HepG2 (cell line): Measurements from ENCODE around the gene TUBB2B. TPM values are rescaled to one million over a fixed set of nuclear protein-coding genes. Genes with fewer than 3 reads are reported as not detected.

Experiments used
- ATAC-seq: fragments of 200-7000 bp; cut with Tn5 transposase; 3 replicates; pipeline ENCODE4 v1.9.1; 2020; ENCODE audit warnings: mild to moderate bottlenecking, moderate library complexity
- BruUV-seq: library from RNA; stranded (reverse); fragments of 400-500 nt; replicated peaks from 2 replicates; lab custom pipeline; 2021; lab: Mats Ljungman, UMichigan
- CTCF ChIA-PET: fragments of 300-600 bp; formaldehyde crosslinking; extraction: SDS; loops from one replicate; lab custom pipeline; 2021; ENCODE audit warnings: low total read pairs, inconsistent platforms, low intra/inter-chr PET ratio; lab: Yijun Ruan, JAX
- POLR2A ChIA-PET: fragments of 350-600 bp; sonication (Branson Sonifier 250); formaldehyde crosslinking; loops from one replicate; lab custom pipeline; 2020; ENCODE audit warnings: antibody characterized with exemption, inconsistent platforms; lab: Yijun Ruan, JAX
- DNase-seq: peaks from one replicate; pipeline ENCODE4 v3.0.0-alpha.2; 2015; ENCODE audit warnings: low spot score
- FAIRE-seq: peaks from 3 replicates; lab custom pipeline; 2011; peaks lifted over from hg19 to GRCh38; lab: Jason Lieb, UNC
- H2AFZ ChIP-seq: one replicate; pipeline ENCODE4 v1.6.1; 2011; ENCODE audit warnings: low read length, inconsistent platforms
- H3K27ac ChIP-seq: fragments of 300-600 bp; 3 replicates; pipeline ENCODE4 v1.8.0; 2011; ENCODE audit warnings: mixed run types, mild to moderate bottlenecking, mixed read lengths, low read length, inconsistent platforms; ENCODE audit not compliant: insufficient read depth; ENCODE audit errors: extremely low read length
- H3K27me3 ChIP-seq, 2 experiments: fragments of 200-600 bp in 1 of 2; 2 replicates in 1 of 2; 3 replicates in 1 of 2; pipeline versions ENCODE4 v1.6.0 to v1.8.0; 2011; ENCODE audit warnings: low read length in 2 of 2, mild to moderate bottlenecking in 2 of 2, moderate library complexity in 2 of 2, inconsistent platforms in 1 of 2; ENCODE audit not compliant: insufficient read depth in 2 of 2, control insufficient read depth in 1 of 2
- H3K36me3 ChIP-seq, 2 experiments: fragments of 200-600 bp in 1 of 2; replicated peaks in 1 of 2; 2 replicates in 1 of 2; 3 replicates in 1 of 2; pipeline versions ENCODE4 v1.5.1 to v1.8.0; 2011; ENCODE audit warnings: low read length in 2 of 2, inconsistent platforms in 1 of 2; ENCODE audit not compliant: insufficient read depth in 2 of 2, control insufficient read depth in 1 of 2
- H3K4me1 ChIP-seq: 2 replicates; pipeline ENCODE4 v1.5.1; 2012; ENCODE audit warnings: low read length, inconsistent platforms; ENCODE audit not compliant: insufficient read depth
- H3K4me2 ChIP-seq: 2 replicates; pipeline ENCODE4 v1.6.0; 2011; ENCODE audit warnings: low read depth, low read length, inconsistent platforms
- H3K4me3 ChIP-seq, 3 experiments: fragments of 200-600 bp in 1 of 3; sonication (generic), shearing (Covaris generic) in 1 of 3; replicated peaks in 1 of 3; 2 replicates each; pipeline ENCODE4 v1.5.1; 2011 to 2016; ENCODE audit warnings: low read length in 3 of 3, inconsistent platforms in 2 of 3, low read depth in 2 of 3, mild to moderate bottlenecking in 2 of 3, control low read depth in 1 of 3, mixed read lengths in 1 of 3; ENCODE audit not compliant: insufficient read depth in 1 of 3
- H3K79me2 ChIP-seq: one replicate; pipeline ENCODE4 v1.6.1; 2011; ENCODE audit warnings: low read length, inconsistent platforms; ENCODE audit not compliant: insufficient read depth
- H3K9ac ChIP-seq: 2 replicates; pipeline ENCODE4 v1.6.0; 2011; ENCODE audit warnings: mild to moderate bottlenecking, low read depth, low read length, inconsistent platforms; ENCODE audit not compliant: insufficient read depth
- H3K9me3 ChIP-seq: 2 replicates; pipeline ENCODE4 v1.5.1; 2012; ENCODE audit warnings: mild to moderate bottlenecking, low read length
- H4K20me1 ChIP-seq: 2 replicates; pipeline ENCODE4 v1.6.0; 2011; ENCODE audit warnings: inconsistent platforms, mild to moderate bottlenecking, low read length, moderate library complexity; ENCODE audit not compliant: insufficient read depth
- KAT8 ChIP-seq: IDR thresholded peaks from 2 replicates; pipeline ENCODE4 v1.6.1; 2016; ENCODE audit warnings: missing genetic modification reagents, missing compliant biosample characterization
- KMT2B ChIP-seq: IDR thresholded peaks from 2 replicates; pipeline ENCODE4 v1.6.1; 2016; ENCODE audit warnings: missing genetic modification reagents, missing compliant biosample characterization
- NFE2L2 ChIP-seq: fragments of 150-350 bp; IDR thresholded peaks from 2 replicates; pipeline ENCODE4 v1.6.1; 2014; ENCODE audit warnings: low read length
- PITX1 ChIP-seq: sonication (generic); formaldehyde crosslinking; IDR thresholded peaks from 2 replicates; pipeline ENCODE4 v1.5.1; 2020; ENCODE audit warnings: mild to moderate bottlenecking, missing genetic modification reagents
- RBM22 ChIP-seq: fragments of 200-400 bp; formaldehyde crosslinking; optimal IDR thresholded peaks from 2 replicates; pipeline ENCODE3; 2017; ENCODE audit warnings: mild to moderate bottlenecking, low read length, moderate library complexity
- SKI ChIP-seq: fragments of 450-650 bp; IDR thresholded peaks from one replicate; pipeline ENCODE4 v1.6.1; 2018; ENCODE audit warnings: mild to moderate bottlenecking; ENCODE audit not compliant: partially characterized antibody
- TOPORS ChIP-seq: sonication (generic); formaldehyde crosslinking; IDR thresholded peaks from 2 replicates; pipeline ENCODE4 v1.8.0; 2023; ENCODE audit warnings: mild to moderate bottlenecking, missing genetic modification reagents
- TSC22D2 ChIP-seq: sonication (generic); formaldehyde crosslinking; IDR thresholded peaks from 2 replicates; pipeline ENCODE4 v1.5.1; 2020; ENCODE audit warnings: missing genetic modification reagents, mild to moderate bottlenecking, borderline replicate concordance
- YEATS4 ChIP-seq: sonication (generic); formaldehyde crosslinking; IDR thresholded peaks from 2 replicates; pipeline ENCODE4 v1.4.0; 2020; ENCODE audit warnings: missing genetic modification reagents, borderline replicate concordance
- ZFY ChIP-seq: sonication (generic); formaldehyde crosslinking; IDR thresholded peaks from 2 replicates; pipeline ENCODE4 v1.4.0; 2020; ENCODE audit warnings: missing genetic modification reagents
- ZIK1 ChIP-seq: sonication (generic); formaldehyde crosslinking; IDR thresholded peaks from 2 replicates; pipeline ENCODE4 v1.5.0; 2020; ENCODE audit warnings: mild to moderate bottlenecking, low read depth, missing genetic modification reagents, borderline replicate concordance
- ZKSCAN5 ChIP-seq: sonication (generic); formaldehyde crosslinking; IDR thresholded peaks from 2 replicates; pipeline ENCODE4 v1.5.1; 2020; ENCODE audit warnings: mild to moderate bottlenecking, missing genetic modification reagents
- ZNF496 ChIP-seq: sonication (generic); formaldehyde crosslinking; IDR thresholded peaks from 2 replicates; pipeline ENCODE4 v1.8.1; 2023; ENCODE audit warnings: mild to moderate bottlenecking, moderate library complexity, missing genetic modification reagents; ENCODE audit not compliant: insufficient replicate concordance
- ZNF75D ChIP-seq: sonication (generic); formaldehyde crosslinking; IDR thresholded peaks from 2 replicates; pipeline ENCODE4 v1.8.1; 2023; ENCODE audit warnings: missing genetic modification reagents, mild to moderate bottlenecking, borderline replicate concordance
- WGBS: methylation state at CpG from one replicate; pipeline ENCODE4 v1.1.6; 2017; ENCODE audit warnings: low lambda C conversion rate; 5-methylcytosine and 5-hydroxymethylcytosine counted together
- in situ Hi-C: cut with HindIII; loops from 2 replicates; pipeline ENCODE4 v1.10.0; 2017; ENCODE audit warnings: low pct_unique_long_range_greater_than_20kb; ENCODE audit not compliant: extremely low pct_ligation_motif_present
- intact Hi-C: fragments of 100-400 bp; cut with micrococcal nuclease; formaldehyde crosslinking; loops from one replicate; pipeline ENCODE4 v1.10.0; 2022; ENCODE audit not compliant: unreplicated experiment
- polyA plus RNA-seq, 8 experiments: library from polyadenylated mRNA; depleted of rRNA in 3 of 8; stranded (reverse) in 7 of 8; unstranded in 1 of 8; fragments of >200 nt; fragmentation: Illumina TruSeq in 4 of 8; extraction: Trizol in 4 of 8; gene quantifications; 2 replicates each; pipeline versions ENCODE4 v1.2.1 to v1.2.3, GENCODE V29; 2011 to 2016; ENCODE audit warnings: low read depth in 4 of 8, missing spikeins in 1 of 8, mixed read lengths in 1 of 8; ENCODE audit not compliant: insufficient read depth in 1 of 8
- total RNA-seq, 5 experiments: library from RNA; depleted of rRNA; stranded (reverse); fragments of >200 nt; fragmentation: Illumina TruSeq; extraction: Trizol; gene quantifications; 2 replicates each; pipeline ENCODE4 v1.2.3, GENCODE V29; 2016; ENCODE audit warnings: low read depth in 1 of 5
- TF ChIP-seq, protein P1 (sequence below): IDR thresholded peaks from 2 replicates; pipeline ENCODE4 v1.4.0; 2020; ENCODE audit warnings: mild to moderate bottlenecking, missing genetic modification reagents
- TF ChIP-seq, protein P2 (sequence below): sonication (generic); formaldehyde crosslinking; IDR thresholded peaks from 2 replicates; pipeline ENCODE4 v1.4.0; 2020; ENCODE audit warnings: low read depth, missing genetic modification reagents
- TF ChIP-seq, protein P3 (sequence below): sonication (generic); formaldehyde crosslinking; conservative IDR thresholded peaks from 2 replicates; pipeline ENCODE4 v1.4.0; 2020; ENCODE audit warnings: missing genetic modification reagents
- TF ChIP-seq, protein P4 (sequence below): sonication (generic); formaldehyde crosslinking; IDR thresholded peaks from 2 replicates; pipeline ENCODE4 v1.4.0; 2020; ENCODE audit warnings: mild to moderate bottlenecking, missing genetic modification reagents

TUBB2B gene
- total and polyA plus RNA-seq, 2 of the 13 experiments (the other 11 are each of a cell fraction or from before 2014, with no cell fraction given), result 10.3 to 23.6 TPM

DNA sequence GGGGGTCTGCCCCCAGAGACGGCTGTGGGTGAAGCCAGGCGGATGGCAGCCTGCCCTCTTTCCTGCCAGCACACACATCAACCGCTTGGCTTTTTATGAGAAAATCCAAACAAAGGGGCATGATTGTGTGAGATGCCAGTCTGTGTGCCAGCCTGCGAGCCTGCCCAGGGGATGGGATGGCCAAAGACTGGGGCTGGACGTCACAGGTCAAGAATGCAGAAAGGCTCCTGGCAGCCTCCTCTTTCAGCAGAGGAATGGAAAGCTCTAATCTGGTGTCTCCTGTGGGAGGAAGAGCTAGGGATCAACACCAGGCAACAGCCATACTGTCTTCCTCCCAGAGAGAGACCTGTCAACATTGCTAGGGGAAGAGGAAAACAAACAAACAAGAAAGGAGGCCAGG, 15.8 kb downstream of the TUBB2B start:
- 13% methylated on average over 5 of the region's 5 CpGs for WGBS
- intact Hi-C loops (no loop called here), in situ Hi-C loops (no loop called here)
- CTCF ChIA-PET, result no interaction called here
- no peak for ATAC-seq
- Histone ChIP-seq H4K20me1 (no peaks in the 10 kb centered on the region), H3K36me3 (no peaks in the 10 kb centered on the region), H3K4me2 (no peak overlapping the region), H2AFZ (no peak overlapping the region), H3K27me3 (peaks cover 9 to 52% of the 10 kb centered on the region in 2 experiments; a peak in 4 of 5 replicates), H3K27ac (no peak overlapping the region), H3K4me1 (peaks cover 23% of the 10 kb centered on the region), H3K9ac (no peak overlapping the region), H3K79me2 (no peaks in the 10 kb centered on the region), H3K9me3 (no peaks in the 10 kb centered on the region), H3K4me3 (no peak overlapping the region)
- no TSS peak for BruUV-seq
- POLR2A ChIA-PET, result no interaction called here
- no peak for FAIRE-seq
- DNase-seq, result no peak
- TF ChIP-seq TSC22D2 (CRISPR knock-in tag) (no peak), TOPORS (CRISPR knock-in tag) (no peak), SKI (no peak), KMT2B (CRISPR knock-in tag) (no peak), NFE2L2 (no peak), ZKSCAN5 (CRISPR knock-in tag) (no peak), ZNF75D (CRISPR knock-in tag) (no peak), YEATS4 (CRISPR knock-in tag) (no peak), PITX1 (CRISPR knock-in tag) (no peak), RBM22 (no peak), ZIK1 (no peak), ZFY (CRISPR knock-in tag) (no peak), KAT8 (CRISPR knock-in tag) (no peak), ZNF496 (CRISPR knock-in tag) (no peak)
- TF ChIP-seq, protein P1, sequence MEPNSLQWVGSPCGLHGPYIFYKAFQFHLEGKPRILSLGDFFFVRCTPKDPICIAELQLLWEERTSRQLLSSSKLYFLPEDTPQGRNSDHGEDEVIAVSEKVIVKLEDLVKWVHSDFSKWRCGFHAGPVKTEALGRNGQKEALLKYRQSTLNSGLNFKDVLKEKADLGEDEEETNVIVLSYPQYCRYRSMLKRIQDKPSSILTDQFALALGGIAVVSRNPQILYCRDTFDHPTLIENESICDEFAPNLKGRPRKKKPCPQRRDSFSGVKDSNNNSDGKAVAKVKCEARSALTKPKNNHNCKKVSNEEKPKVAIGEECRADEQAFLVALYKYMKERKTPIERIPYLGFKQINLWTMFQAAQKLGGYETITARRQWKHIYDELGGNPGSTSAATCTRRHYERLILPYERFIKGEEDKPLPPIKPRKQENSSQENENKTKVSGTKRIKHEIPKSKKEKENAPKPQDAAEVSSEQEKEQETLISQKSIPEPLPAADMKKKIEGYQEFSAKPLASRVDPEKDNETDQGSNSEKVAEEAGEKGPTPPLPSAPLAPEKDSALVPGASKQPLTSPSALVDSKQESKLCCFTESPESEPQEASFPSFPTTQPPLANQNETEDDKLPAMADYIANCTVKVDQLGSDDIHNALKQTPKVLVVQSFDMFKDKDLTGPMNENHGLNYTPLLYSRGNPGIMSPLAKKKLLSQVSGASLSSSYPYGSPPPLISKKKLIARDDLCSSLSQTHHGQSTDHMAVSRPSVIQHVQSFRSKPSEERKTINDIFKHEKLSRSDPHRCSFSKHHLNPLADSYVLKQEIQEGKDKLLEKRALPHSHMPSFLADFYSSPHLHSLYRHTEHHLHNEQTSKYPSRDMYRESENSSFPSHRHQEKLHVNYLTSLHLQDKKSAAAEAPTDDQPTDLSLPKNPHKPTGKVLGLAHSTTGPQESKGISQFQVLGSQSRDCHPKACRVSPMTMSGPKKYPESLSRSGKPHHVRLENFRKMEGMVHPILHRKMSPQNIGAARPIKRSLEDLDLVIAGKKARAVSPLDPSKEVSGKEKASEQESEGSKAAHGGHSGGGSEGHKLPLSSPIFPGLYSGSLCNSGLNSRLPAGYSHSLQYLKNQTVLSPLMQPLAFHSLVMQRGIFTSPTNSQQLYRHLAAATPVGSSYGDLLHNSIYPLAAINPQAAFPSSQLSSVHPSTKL, result no peak
- TF ChIP-seq, protein P2, sequence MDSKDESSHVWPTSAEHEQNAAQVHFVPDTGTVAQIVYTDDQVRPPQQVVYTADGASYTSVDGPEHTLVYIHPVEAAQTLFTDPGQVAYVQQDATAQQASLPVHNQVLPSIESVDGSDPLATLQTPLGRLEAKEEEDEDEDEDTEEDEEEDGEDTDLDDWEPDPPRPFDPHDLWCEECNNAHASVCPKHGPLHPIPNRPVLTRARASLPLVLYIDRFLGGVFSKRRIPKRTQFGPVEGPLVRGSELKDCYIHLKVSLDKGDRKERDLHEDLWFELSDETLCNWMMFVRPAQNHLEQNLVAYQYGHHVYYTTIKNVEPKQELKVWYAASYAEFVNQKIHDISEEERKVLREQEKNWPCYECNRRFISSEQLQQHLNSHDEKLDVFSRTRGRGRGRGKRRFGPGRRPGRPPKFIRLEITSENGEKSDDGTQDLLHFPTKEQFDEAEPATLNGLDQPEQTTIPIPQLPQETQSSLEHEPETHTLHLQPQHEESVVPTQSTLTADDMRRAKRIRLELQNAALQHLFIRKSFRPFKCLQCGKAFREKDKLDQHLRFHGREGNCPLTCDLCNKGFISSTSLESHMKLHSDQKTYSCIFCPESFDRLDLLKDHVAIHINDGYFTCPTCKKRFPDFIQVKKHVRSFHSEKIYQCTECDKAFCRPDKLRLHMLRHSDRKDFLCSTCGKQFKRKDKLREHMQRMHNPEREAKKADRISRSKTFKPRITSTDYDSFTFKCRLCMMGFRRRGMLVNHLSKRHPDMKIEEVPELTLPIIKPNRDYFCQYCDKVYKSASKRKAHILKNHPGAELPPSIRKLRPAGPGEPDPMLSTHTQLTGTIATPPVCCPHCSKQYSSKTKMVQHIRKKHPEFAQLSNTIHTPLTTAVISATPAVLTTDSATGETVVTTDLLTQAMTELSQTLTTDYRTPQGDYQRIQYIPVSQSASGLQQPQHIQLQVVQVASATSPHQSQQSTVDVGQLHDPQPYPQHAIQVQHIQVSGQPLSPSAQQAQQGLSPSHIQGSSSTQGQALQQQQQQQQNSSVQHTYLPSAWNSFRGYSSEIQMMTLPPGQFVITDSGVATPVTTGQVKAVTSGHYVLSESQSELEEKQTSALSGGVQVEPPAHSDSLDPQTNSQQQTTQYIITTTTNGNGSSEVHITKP (CRISPR knock-in tag), result no peak
- TF ChIP-seq, protein P3, sequence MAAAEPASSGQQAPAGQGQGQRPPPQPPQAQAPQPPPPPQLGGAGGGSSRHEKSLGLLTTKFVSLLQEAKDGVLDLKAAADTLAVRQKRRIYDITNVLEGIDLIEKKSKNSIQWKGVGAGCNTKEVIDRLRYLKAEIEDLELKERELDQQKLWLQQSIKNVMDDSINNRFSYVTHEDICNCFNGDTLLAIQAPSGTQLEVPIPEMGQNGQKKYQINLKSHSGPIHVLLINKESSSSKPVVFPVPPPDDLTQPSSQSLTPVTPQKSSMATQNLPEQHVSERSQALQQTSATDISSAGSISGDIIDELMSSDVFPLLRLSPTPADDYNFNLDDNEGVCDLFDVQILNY, result no peak
- TF ChIP-seq, protein P4, sequence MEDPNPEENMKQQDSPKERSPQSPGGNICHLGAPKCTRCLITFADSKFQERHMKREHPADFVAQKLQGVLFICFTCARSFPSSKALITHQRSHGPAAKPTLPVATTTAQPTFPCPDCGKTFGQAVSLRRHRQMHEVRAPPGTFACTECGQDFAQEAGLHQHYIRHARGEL, result no peak
